Hematopoietic multipotent progenitor cell treated with erythropoietin and hydrocortisone succinate and interleukin-3 and kit ligand, for 8 days (in vitro differentiated cells): ENCODE measurements around the gene CENPO.

Experiments used
- DNase-seq: peaks from one replicate; pipeline ENCODE4 v3.0.0-alpha.2; 2015

The CENPO gene

DNA sequence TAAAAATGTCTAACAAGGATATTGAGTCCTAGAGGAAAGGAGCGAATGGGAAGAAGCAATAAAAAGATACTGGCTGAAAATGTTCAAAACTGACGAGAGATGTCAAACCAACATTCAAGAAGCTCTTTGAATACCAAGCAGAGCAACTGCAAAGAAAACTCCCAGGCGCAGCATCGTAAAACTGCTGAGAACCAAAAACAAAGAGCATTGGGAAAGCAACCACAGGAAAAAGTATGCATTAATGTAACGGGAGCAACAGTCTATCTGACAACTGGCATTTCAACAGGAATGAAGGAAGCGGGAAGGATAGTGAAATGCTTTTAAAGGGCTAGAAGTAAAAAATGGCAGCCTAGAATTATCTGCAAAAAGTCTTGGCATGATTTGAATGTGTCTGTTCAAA is 73.7 kb downstream of the CENPO start:
- DNase-seq, result no peak

DNA sequence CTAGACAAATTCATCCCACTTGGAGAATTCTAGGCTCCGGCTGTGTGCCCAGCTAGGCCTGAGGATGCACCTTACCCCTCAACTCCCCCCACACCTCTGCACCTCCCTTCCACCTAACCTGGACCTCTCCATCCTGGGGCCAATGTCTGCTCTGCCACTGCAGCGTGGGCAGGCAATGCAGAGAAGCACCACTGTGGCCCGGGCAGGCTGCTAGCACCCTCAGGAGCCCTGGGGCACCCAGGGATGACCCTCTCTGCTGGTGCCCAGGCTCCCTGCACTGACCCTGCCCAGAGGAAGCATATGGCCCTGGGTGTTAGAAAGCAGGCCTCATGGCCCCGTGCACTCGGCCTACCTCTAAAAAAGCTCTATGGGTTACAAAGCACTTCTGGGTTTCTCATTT is 77.2 kb downstream of the CENPO start:
- DNase-seq, result no peak

DNA sequence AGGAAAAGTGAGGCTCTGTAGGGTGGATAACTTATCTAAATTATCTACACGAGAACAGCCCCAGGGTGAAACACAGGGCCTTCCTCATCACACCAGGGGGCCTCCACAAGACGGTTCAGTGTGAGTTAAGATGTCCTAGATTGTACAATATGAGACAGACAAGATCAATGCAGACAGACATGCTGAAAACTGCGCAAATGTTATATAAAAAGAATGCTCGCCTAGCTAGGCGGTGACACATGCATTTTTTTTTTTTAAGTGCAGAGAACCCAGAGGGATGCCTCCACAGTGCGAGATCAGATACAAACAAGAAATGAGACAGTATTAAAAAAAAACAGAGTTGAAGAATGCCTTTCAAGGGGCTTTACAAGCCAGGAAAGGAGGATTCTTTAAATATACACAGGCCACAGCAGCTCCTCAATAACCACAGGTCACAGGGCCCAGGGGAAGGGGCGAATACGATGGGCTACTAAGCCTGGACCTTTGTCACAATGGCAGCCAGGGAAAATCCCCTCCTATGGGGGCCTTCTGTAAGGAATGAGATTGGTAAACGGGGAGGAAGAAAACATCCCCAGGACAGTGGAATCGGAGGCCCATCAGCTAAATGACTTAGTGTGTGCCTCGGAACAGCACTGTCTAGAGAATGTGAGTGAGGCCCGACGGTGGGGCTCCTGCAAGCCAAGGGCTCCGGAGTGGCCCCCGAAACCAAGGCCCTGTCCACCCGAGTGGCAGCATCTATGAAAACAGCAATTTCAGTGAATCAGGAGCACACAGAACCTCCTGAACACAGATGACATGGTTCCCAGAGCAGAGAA is 77.9 kb downstream of the CENPO start:
- DNase-seq, result no peak

DNA sequence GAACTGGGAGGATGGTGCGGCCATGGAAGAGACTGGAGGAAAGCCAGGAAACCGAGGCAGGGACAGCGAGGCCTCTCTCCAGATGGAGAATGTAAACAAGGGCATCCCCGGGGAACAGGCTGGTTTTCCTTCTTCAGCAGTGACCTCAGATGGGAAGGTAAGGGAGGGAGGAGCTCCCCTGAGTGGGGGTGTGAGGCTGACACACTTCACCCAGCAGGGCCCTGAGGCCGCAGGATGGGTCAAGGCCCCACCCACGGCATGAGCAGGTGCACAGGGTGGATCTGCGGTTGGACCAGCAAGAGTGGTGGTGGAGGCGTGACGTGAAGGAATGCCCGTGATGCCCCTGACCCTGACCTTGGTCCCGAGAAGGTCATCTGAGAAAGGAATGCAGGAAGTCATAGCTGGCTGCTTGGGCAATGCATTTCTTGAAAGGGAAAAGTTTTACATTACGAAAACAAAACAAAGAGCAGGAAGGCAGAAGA is 78.7 kb downstream of the CENPO start:
- no peak for DNase-seq
